Gastrocnemius medialis (tissue), 4 donors: ENCODE results near the gene TANGO2. TPM values are rescaled to one million over a fixed set of nuclear protein-coding genes. Genes with fewer than 3 reads are reported as not detected.

Experiments
- ATAC-seq, 2 donors: fragments of 150-250 bp; one replicate each; pipeline ENCODE4 v1.9.1; 2016
- DNase-seq, 2 donors: peaks; one replicate each; pipeline ENCODE4 v3.0.0-alpha.2; 2019
- H3K27ac ChIP-seq, 4 donors: fragments of 200-600 bp; sonication (generic); 1 replicate in 1 of 4; 2 replicates in 3 of 4; pipeline ENCODE4 v1.5.1; 2016 to 2018; ENCODE audit warnings: mild to moderate bottlenecking in 2 of 4, moderate library complexity in 1 of 4
- H3K27me3 ChIP-seq, 3 donors: fragments of 200-600 bp; sonication (generic) in 2 of 3; 1 replicate in 1 of 3; 2 replicates in 2 of 3; pipeline versions ENCODE4 v1.5.1 to v1.6.0; 2016 to 2019; ENCODE audit warnings: mild to moderate bottlenecking in 1 of 3, moderate library complexity in 1 of 3
- H3K36me3 ChIP-seq, 2 donors: fragments of 200-600 bp; sonication (generic) in 1 of 2; one replicate each; pipeline ENCODE4 v1.5.1; 2017 to 2018
- H3K4me1 ChIP-seq, 2 donors: fragments of 200-600 bp; sonication (generic) in 1 of 2; one replicate each; pipeline ENCODE4 v1.5.1; 2016 to 2017; ENCODE audit warnings: mild to moderate bottlenecking in 2 of 2
- H3K4me3 ChIP-seq, 4 donors: fragments of 200-600 bp; sonication (generic) in 3 of 4; 1 replicate in 1 of 4; 2 replicates in 3 of 4; pipeline ENCODE4 v1.5.1; 2016 to 2019; ENCODE audit warnings: mild to moderate bottlenecking in 2 of 4
- H3K9me3 ChIP-seq, 3 donors: fragments of 200-600 bp; sonication (generic) in 2 of 3; 1 replicate in 1 of 3; 2 replicates in 2 of 3; pipeline ENCODE4 v1.5.1; 2016 to 2019
- POLR2A ChIP-seq, 2 donors: fragments of 450-650 bp; IDR thresholded peaks; one replicate each; pipeline ENCODE4 v1.6.1; 2017; ENCODE audit warnings: antibody characterized with exemption in 2 of 2, mild to moderate bottlenecking in 2 of 2, moderate library complexity in 2 of 2
- in situ Hi-C, 4 donors: fragments of 200-750 bp; cut with MboI; loops; one replicate each; pipeline versions ENCODE4 v1.15.0 to v1.8.0; 2017; ENCODE audit warnings: low sequenced_read_pairs in 4 of 4
- intact Hi-C: fragments of 100-400 bp; cut with DNase I; formaldehyde crosslinking; loops from one replicate; pipeline ENCODE4 v1.15.1; 2023; ENCODE audit warnings: low total_unique reads
- total RNA-seq, 4 donors: library from RNA; depleted of rRNA; stranded (reverse); fragments of >200 nt; gene quantifications; one replicate each; pipeline versions ENCODE4 v1.1.0 to v1.2.3, GENCODE V29; 2016
- TF ChIP-seq, protein P1 (sequence below), 5 experiments: fragments of 450-650 bp in 3 of 5; fragments of 200-600 bp in 2 of 5; sonication (generic) in 2 of 5; IDR thresholded peaks in 4 of 5; conservative IDR thresholded peaks in 1 of 5; 1 replicate in 4 of 5; 2 replicates in 1 of 5; pipeline ENCODE4 v1.5.1; 2016 to 2019; ENCODE audit warnings: antibody characterized with exemption in 5 of 5, mild to moderate bottlenecking in 3 of 5, moderate library complexity in 3 of 5

Gene TANGO2
- total RNA-seq, 4 donors from 2014 or later, result 43.0 to 115 (median 52.5) TPM

- H3K36me3 ChIP-seq, result peaks cover 0 to 12% of the 10 kb centered on the region in 2 donors
- ATAC-seq (no peak), DNase-seq (no peak)
- in situ Hi-C loops (no loop called here), intact Hi-C loops (loop anchor here (1.0 to 5.0 kb wide), 2 partner anchors 19 to 137 kb away; partner anchors contain the start of genes RANBP1 and TRMT2A)
- H3K4me3 ChIP-seq, result no peak overlapping the region
- TF ChIP-seq, protein P1, sequence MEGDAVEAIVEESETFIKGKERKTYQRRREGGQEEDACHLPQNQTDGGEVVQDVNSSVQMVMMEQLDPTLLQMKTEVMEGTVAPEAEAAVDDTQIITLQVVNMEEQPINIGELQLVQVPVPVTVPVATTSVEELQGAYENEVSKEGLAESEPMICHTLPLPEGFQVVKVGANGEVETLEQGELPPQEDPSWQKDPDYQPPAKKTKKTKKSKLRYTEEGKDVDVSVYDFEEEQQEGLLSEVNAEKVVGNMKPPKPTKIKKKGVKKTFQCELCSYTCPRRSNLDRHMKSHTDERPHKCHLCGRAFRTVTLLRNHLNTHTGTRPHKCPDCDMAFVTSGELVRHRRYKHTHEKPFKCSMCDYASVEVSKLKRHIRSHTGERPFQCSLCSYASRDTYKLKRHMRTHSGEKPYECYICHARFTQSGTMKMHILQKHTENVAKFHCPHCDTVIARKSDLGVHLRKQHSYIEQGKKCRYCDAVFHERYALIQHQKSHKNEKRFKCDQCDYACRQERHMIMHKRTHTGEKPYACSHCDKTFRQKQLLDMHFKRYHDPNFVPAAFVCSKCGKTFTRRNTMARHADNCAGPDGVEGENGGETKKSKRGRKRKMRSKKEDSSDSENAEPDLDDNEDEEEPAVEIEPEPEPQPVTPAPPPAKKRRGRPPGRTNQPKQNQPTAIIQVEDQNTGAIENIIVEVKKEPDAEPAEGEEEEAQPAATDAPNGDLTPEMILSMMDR (IDR thresholded peaks at IDR 0.05 in 4 of 5, conservative IDR thresholded peaks at IDR 0.05 in 1 of 5), result no peak
- TF ChIP-seq POLR2A (IDR thresholded peaks at IDR 0.05), result no peak
- H3K27me3 ChIP-seq, result no peaks in the 10 kb centered on the region
- H3K9me3 ChIP-seq, result no peaks in the 10 kb centered on the region
- peak overlapping the region in 3 of 4 donors; percentile 18 to 96 (median 92) for H3K27ac ChIP-seq
- H3K4me1 ChIP-seq, result peaks cover 38 to 40% of the 10 kb centered on the region in 2 donors
Observed at GRCh38 chr22:19980766-19981165, 40.1 kb upstream of the TANGO2 start.

GRCh38 chr22:19981171-19981960 lies 39.5 kb upstream of the TANGO2 start:
- Histone ChIP-seq H3K27ac (peak overlapping the region in 3 of 4 donors; percentile 92 to 100 (median 96)), H3K4me3 (no peak overlapping the region), H3K27me3 (no peaks in the 10 kb centered on the region), H3K4me1 (peaks cover 44% of the 10 kb centered on the region in 2 donors), H3K9me3 (no peaks in the 10 kb centered on the region), H3K36me3 (peaks cover 0 to 12% of the 10 kb centered on the region in 2 donors)
- intact Hi-C loops, result loop anchor here (1.0 to 5.0 kb wide), 2 partner anchors 20 to 136 kb away; partner anchors contain the start of genes RANBP1 and TRMT2A
- TF ChIP-seq POLR2A (IDR thresholded peaks at IDR 0.05), result no peak
- TF ChIP-seq, protein P1 (IDR thresholded peaks at IDR 0.05 in 4 of 5, conservative IDR thresholded peaks at IDR 0.05 in 1 of 5), result no peak
- no peak for DNase-seq
- in situ Hi-C loops, result no loop called here
- ATAC-seq, result no peak

DNA sequence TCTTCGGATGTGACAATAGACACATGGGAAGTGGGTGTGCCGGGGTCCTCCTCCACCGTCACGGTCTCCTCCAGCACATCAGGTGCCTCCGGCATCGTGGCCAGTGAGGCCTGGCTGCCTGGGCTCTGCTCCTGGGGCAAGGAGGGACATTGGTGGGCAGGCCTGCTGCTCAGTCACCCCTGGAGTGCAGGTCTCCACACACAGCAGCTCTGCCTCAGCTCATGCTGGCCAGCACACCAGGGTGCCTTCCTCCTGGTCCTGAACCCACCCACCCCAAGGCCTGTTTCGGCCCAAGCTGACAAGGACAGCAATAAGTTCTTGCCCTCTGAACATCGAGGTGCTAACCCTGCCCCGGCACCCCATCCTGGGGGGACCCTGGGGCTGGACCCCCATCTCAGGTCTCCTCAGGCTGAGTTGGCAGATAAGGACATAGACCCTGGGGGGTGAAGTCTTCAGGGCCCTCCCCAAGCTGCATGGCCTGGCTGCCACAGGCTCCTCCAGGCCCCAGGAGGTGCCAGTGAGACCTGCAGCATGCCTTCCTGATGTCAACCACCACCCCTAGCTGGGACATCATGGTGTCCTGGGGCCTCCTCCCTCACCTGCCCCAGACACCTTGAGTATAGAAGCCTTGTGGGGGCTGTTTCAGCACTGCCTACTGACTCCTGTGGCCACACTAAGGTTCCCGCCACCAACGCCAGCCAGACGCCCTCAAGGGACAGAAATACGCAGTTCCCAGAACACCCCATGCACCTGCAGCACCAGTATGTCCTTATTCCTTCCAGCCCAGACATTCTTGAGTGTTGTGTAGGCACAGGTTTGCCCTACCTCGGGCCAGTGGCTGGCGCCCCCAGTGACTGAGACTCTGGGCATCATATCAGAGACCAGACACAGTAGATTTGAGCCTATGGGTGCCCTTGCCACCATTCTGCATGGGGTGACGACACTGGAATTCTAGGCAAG lies 38.7 kb upstream of the TANGO2 start:
- in situ Hi-C loops, result no loop called here
- Histone ChIP-seq H3K27ac (peak overlapping the region; percentile 92 to 100 (median 96)), H3K27me3 (no peaks in the 10 kb centered on the region), H3K9me3 (no peaks in the 10 kb centered on the region), H3K36me3 (peaks cover 0 to 12% of the 10 kb centered on the region in 2 donors), H3K4me3 (no peak overlapping the region), H3K4me1 (peaks cover 45 to 47% of the 10 kb centered on the region in 2 donors)
- intact Hi-C loops, result loop anchor here (1.0 to 5.0 kb wide), 2 partner anchors 21 to 135 kb away; partner anchors contain the start of genes RANBP1 and TRMT2A
- no peak for ATAC-seq
- TF ChIP-seq POLR2A (IDR thresholded peaks at IDR 0.05), result no peak
- TF ChIP-seq, protein P1 (IDR thresholded peaks at IDR 0.05 in 4 of 5, conservative IDR thresholded peaks at IDR 0.05 in 1 of 5), result no peak
- no peak for DNase-seq

DNA sequence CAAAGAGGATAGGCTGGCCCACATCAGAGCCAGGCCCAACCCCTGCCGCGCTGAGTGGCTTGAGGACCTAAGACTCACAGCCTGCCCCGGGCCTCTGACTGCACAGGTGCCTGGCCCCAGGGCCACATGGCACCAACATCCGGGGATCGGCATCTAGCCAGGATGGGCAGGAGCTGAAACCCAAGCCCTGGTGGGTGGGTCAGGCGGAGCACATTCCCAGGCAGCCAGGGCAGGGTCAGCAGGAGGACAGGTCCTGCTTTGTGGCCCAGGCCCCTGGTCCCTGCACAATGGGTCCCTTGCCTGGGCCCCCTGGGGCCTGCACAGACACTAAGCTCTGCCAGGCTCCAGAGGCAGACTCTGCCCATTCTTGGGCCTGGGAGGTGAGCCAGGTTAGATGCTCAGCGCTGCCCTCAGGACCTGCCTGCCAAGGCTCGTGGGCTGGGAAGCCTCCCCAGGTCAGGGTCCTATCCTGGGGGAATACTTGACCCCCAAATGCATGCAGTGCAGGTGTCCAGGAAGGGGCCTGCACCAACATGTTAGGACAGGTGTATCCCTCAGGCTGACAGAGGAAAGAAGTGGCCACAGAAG lies 37.8 kb upstream of the TANGO2 start:
- in situ Hi-C loops, result no loop called here
- peak; percentile 66 to 94 for DNase-seq
- TF ChIP-seq, protein P1 (IDR thresholded peaks at IDR 0.05 in 4 of 5, conservative IDR thresholded peaks at IDR 0.05 in 1 of 5), result no peak
- TF ChIP-seq POLR2A (IDR thresholded peaks at IDR 0.05), result peak; percentile 35 to 38
- intact Hi-C loops, result loop anchor here (5.0 kb wide), 1 partner anchor 134 kb away; the partner anchor contains the start of genes RANBP1 and TRMT2A
- H3K4me3 ChIP-seq, result no peak overlapping the region
- ATAC-seq, result peak; percentile 24 to 51
- peaks cover 45 to 49% of the 10 kb centered on the region in 2 donors for H3K4me1 ChIP-seq
- peaks cover 0 to 12% of the 10 kb centered on the region in 2 donors for H3K36me3 ChIP-seq
- no peaks in the 10 kb centered on the region for H3K9me3 ChIP-seq
- no peaks in the 10 kb centered on the region for H3K27me3 ChIP-seq
- H3K27ac ChIP-seq, result peak overlapping the region; percentile 92 to 100 (median 96)
